ENCODE measurements around the gene APOA4.
A peak's percentile ranks its signal among the peaks of the same experiment; 100 is the strongest.

Gene APOA4

GRCh38 chr11:116823031-116823843 is at the start of gene APOA4:
Gene APOA4 (minus strand): TSS chr11:116823304. CDS start chr11:116823191, 113 bp downstream.
- H3K27ac ChIP-seq, result no peak within 1 kb of the TSS
- DNase-seq (ENCODE audit: low read depth, low spot score), result no peak

- peak; percentile 56 for DNase-seq (ENCODE audit: low read depth, low spot score)
Measured at GRCh38 chr11:116871248-116871647, 48.1 kb upstream of the APOA4 start.

GRCh38 chr11:116870054-116870453 is 47.0 kb upstream of the APOA4 start:
- H3K27ac ChIP-seq, result peak overlapping the region; percentile 93
- no peak for DNase-seq (ENCODE audit: low read depth, low spot score)

More at GRCh38 chr11:116871248-116871647, 48.1 kb upstream of the APOA4 start:
- peak overlapping the region; percentile 93 for H3K27ac ChIP-seq

GRCh38 chr11:116869610-116870009 is 46.5 kb upstream of the APOA4 start:
- no peak for DNase-seq (ENCODE audit: low read depth, low spot score)
- H3K27ac ChIP-seq, result no peak overlapping the region

GRCh38 chr11:116868066-116868465 is 45.0 kb upstream of the APOA4 start:
- H3K27ac ChIP-seq, result no peak overlapping the region
- DNase-seq (ENCODE audit: low read depth, low spot score), result no peak

GRCh38 chr11:116867619-116868018 is 44.5 kb upstream of the APOA4 start:
- H3K27ac ChIP-seq, result no peak overlapping the region
- DNase-seq (ENCODE audit: low read depth, low spot score), result no peak

- no peak overlapping the region for H3K27ac ChIP-seq
- DNase-seq (ENCODE audit: low read depth, low spot score), result no peak
Measured at GRCh38 chr11:116866804-116867455, 43.8 kb upstream of the APOA4 start.

GRCh38 chr11:116865696-116866095 is 42.6 kb upstream of the APOA4 start:
- no peak overlapping the region for H3K27ac ChIP-seq
- no peak for DNase-seq (ENCODE audit: low read depth, low spot score)

GRCh38 chr11:116864531-116864930 is 41.4 kb upstream of the APOA4 start:
- no peak overlapping the region for H3K27ac ChIP-seq
- no peak for DNase-seq (ENCODE audit: low read depth, low spot score)

- H3K27ac ChIP-seq, result no peak overlapping the region
- DNase-seq (ENCODE audit: low read depth, low spot score), result no peak
Measured at GRCh38 chr11:116862951-116863350, 39.8 kb upstream of the APOA4 start.

- DNase-seq (ENCODE audit: low read depth, low spot score), result no peak
- peak overlapping the region; percentile 74 for H3K27ac ChIP-seq
Measured at GRCh38 chr11:116862185-116862584, 39.1 kb upstream of the APOA4 start.

GRCh38 chr11:116861539-116861938 is 38.4 kb upstream of the APOA4 start:
- peak; percentile 29 for DNase-seq (ENCODE audit: low read depth, low spot score)
- peak overlapping the region; percentile 74 for H3K27ac ChIP-seq

GRCh38 chr11:116860303-116860702 is 37.2 kb upstream of the APOA4 start:
- no peak overlapping the region for H3K27ac ChIP-seq
- DNase-seq (ENCODE audit: low read depth, low spot score), result no peak

- no peak for DNase-seq (ENCODE audit: low read depth, low spot score)
- no peak overlapping the region for H3K27ac ChIP-seq
Measured at GRCh38 chr11:116859175-116859574, 36.1 kb upstream of the APOA4 start.

- DNase-seq (ENCODE audit: low read depth, low spot score), result no peak
- no peak overlapping the region for H3K27ac ChIP-seq
Measured at GRCh38 chr11:116857936-116858335, 34.8 kb upstream of the APOA4 start.

- no peak for DNase-seq (ENCODE audit: low read depth, low spot score)
- no peak overlapping the region for H3K27ac ChIP-seq
Measured at GRCh38 chr11:116857316-116857715, 34.2 kb upstream of the APOA4 start.

GRCh38 chr11:116856423-116856822 is 33.3 kb upstream of the APOA4 start:
- no peak overlapping the region for H3K27ac ChIP-seq
- DNase-seq (ENCODE audit: low read depth, low spot score), result no peak

- peak overlapping the region; percentile 93 for H3K27ac ChIP-seq
- no peak for DNase-seq (ENCODE audit: low read depth, low spot score)
Measured at GRCh38 chr11:116855413-116855812, 32.3 kb upstream of the APOA4 start.

GRCh38 chr11:116853461-116854073 is 30.5 kb upstream of the APOA4 start:
- H3K27ac ChIP-seq, result peak overlapping the region; percentile 93
- DNase-seq (ENCODE audit: low read depth, low spot score), result peak; percentile 88

- H3K27ac ChIP-seq, result peak overlapping the region; percentile 93
Measured at GRCh38 chr11:116852261-116853031, 29.3 kb upstream of the APOA4 start.

More at GRCh38 chr11:116852261-116853031, 29.3 kb upstream of the APOA4 start:
- peak; percentile 80 for DNase-seq (ENCODE audit: low read depth, low spot score)

Data from epithelial cell of prostate (primary cell).